NAMALWA (cell line): ENCODE results near the gene MAGI1.

Experiments
- DNase-seq: peaks from one replicate; pipeline ENCODE4 v3.0.0-alpha.2; 2015; ENCODE audit warnings: low spot score

Gene MAGI1

DNA sequence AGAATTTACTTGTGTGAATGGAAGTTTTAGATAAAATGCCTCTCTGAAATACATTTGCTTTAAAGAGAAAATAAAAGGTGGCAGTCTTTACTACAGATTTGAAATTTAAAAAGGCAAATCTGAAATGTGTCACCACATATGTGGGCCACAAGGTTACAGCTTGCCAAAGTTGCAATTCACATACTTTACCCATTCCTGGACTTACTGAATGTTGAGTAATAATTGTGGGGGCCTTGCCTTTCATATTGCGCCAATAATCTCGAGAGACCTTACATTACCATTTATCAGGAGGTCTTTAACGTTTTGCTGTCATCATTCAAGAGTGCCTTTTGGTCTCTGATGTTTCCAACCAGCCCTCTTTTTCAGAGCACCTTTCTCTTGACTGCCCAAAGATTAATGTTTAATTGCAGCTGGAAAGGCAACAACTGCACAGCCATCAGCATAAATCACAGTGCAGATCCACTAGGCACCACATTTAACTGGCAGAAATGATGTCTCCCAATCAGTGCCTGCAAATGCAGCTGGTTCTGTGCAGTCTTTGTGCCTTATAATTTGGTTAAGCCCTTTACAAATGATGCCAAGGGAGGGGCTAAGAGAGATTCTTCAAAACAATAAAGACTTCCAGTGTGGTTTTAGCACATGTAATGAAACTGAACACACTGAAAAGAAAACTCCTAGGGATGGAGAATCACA, 206.8 kb downstream of the MAGI1 start:
- no peak for DNase-seq

- DNase-seq: no peak
These were observed 207.6 kb downstream of the MAGI1 start for GRCh38 chr3:65830948-65831732.

- no peak for DNase-seq
These were observed 209.5 kb downstream of the MAGI1 start for GRCh38 chr3:65829228-65829627.

GRCh38 chr3:65828706-65829105, 210.0 kb downstream of the MAGI1 start:
- no peak for DNase-seq

- DNase-seq: no peak
These were observed 211.6 kb downstream of the MAGI1 start for GRCh38 chr3:65827076-65827475.

- DNase-seq: no peak
These were observed 214.6 kb downstream of the MAGI1 start for GRCh38 chr3:65824166-65824565.

DNA sequence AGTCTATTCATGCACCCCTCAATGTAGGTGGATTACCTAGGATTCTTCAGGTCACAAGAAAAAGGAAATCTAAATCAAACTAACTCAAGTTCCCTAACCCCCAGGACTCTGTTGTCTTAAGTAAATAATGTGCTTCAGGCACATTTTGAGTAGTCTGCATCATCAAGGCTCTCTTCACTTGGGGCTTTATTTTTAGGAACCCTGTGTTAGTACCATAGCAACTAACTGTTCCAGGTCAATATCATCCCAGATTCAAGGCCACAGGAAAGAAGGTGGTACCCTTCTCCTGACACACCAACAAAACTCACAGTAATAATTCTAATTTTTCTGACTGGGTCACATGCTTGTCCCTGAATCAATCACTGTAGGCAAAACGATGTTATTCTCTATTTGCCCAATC, 218.1 kb downstream of the MAGI1 start:
- DNase-seq: no peak

- no peak for DNase-seq
These were observed 218.8 kb downstream of the MAGI1 start for GRCh38 chr3:65819896-65820295.

GRCh38 chr3:65817553-65818126, 221.1 kb downstream of the MAGI1 start:
- DNase-seq: no peak

DNA sequence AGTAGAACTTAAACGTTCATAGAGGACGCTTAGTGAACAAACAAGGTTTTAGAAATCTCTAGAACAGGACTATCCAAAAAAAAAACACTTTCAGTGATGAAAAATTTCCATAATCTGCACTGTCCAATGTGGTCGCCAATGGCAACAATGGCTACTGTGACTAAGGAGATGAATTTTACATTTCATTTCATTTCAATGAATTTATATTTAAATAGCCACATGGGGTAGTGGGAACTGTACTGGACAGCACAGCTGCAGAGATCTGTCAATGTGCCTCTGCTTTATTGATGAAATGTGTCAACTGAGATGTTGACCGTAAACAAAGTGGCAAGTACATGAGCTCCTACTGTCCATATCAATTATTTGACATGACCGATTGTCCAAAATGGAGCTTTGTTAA, 222.5 kb downstream of the MAGI1 start:
- no peak for DNase-seq

GRCh38 chr3:65814845-65815578, 223.7 kb downstream of the MAGI1 start:
- no peak for DNase-seq

DNA sequence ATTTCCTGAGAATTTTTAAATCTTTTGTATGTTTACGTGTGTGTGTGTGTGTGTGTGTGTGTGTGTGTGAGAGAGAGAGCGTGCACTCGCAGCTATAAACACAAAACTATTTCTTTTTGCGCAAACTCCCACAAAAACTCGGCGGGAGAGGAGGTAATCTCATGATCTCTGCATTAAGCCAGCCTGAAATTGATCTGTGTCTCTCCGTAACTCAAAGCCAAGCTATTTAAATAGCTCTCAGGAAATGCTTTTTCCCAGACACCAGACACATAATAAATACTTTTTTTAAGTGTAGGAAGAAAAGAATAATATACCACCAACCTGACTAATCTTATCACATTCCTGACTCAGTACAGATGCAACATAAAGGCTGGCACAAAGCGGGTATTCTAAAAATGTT, 226.8 kb downstream of the MAGI1 start:
- DNase-seq: no peak

GRCh38 chr3:65811086-65811761, 227.5 kb downstream of the MAGI1 start:
- no peak for DNase-seq

DNA sequence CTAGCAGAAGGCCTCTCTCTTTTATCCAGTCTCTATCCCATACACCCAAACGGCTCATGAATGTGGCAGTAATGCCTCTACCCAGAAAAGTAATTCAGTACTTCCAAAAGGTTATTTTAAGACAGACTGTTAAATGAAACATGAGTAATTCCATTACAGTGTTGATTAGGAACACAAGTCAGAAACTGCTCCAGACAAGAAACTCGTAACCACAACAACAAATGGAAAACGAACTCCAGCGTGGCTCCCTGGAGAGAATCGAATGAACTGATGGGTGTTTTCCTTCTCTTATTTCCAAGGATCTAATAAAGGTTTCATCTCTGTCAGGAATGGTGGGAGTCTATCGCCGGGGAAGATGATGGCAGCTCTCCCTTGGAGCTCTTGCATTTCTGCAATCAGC, 228.4 kb downstream of the MAGI1 start:
- DNase-seq: no peak

- DNase-seq: no peak
These were observed 229.0 kb downstream of the MAGI1 start for GRCh38 chr3:65809641-65810150.

DNA sequence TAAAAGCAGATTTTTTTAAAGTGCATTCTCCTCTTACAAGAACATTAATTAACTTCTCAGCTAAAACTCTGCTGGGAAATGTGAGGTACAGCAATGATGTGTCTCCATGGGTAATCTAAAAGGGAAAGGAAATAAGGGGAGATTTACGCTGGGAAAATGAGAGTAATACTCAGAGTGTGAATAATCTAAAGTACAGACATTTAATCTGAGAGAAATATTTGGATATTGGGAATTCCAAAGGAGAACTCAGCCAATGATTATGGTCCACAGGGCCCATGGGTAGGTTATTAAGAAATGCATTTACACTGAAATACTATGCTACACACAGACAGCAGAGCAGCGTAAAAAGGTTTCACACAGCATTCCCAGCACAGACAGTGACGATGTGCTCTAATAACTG, 229.9 kb downstream of the MAGI1 start:
- DNase-seq: no peak

GRCh38 chr3:65808407-65808806, 230.3 kb downstream of the MAGI1 start:
- no peak for DNase-seq

GRCh38 chr3:65807225-65807624, 231.5 kb downstream of the MAGI1 start:
- no peak for DNase-seq

DNA sequence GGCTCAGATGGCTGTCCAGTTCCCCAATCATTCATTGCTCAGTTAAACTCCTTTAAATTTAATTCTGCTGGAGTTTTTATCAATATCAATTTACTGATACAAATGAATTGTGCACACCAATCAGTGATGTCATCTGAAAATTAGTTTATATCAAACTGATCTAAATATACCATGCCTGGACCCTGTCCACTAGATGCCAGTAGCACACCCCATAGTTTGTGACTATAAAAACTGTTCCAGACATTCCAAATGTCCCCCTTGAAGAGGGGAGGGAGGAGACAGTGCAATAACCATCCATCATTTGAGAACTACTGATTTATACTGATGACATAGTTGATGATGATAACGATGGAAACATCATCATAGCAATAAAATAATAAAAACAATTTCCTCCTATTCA, 232.1 kb downstream of the MAGI1 start:
- no peak for DNase-seq

- no peak for DNase-seq
These were observed 242.0 kb downstream of the MAGI1 start for GRCh38 chr3:65796676-65797075.

- DNase-seq: no peak
These were observed 243.6 kb downstream of the MAGI1 start for GRCh38 chr3:65795166-65795565.
